Measurements from ENCODE around the gene KLHL2.
"Not testable (repeated sequence)": the region's sequence is repeated elsewhere in the genome, so short reads cannot be mapped to it uniquely, and the experiment has no call there.

Gene KLHL2

GRCh38 chr4:165201806-165202205 lies 5.6 kb upstream of the KLHL2 start:
- DNase-seq, result no peak

GRCh38 chr4:165203541-165204461 lies 3.6 kb upstream of the KLHL2 start:
- DNase-seq, result peak; percentile 40

GRCh38 chr4:165204462-165204830 lies 2.9 kb upstream of the KLHL2 start:
- peak; percentile 58 for DNase-seq

- peak; percentile 5 for DNase-seq
Measured at GRCh38 chr4:165207016-165207430, 338 bp upstream of the KLHL2 start.

- DNase-seq, result peak; percentile 21
Measured at GRCh38 chr4:165208221-165208652, 876 bp downstream of the KLHL2 start.

GRCh38 chr4:165208741-165209388 lies 1.5 kb downstream of the KLHL2 start:
- DNase-seq, result no peak

GRCh38 chr4:165209796-165210195 lies 2.4 kb downstream of the KLHL2 start:
- DNase-seq, result no peak

- DNase-seq, result no peak
Measured at GRCh38 chr4:165210566-165210965, 3.2 kb downstream of the KLHL2 start.

GRCh38 chr4:165212647-165213046 lies 5.3 kb downstream of the KLHL2 start:
- not testable (repeated sequence) for DNase-seq

- not testable (repeated sequence) for DNase-seq
Measured at GRCh38 chr4:165213404-165213803, 6.0 kb downstream of the KLHL2 start.

- not testable (repeated sequence) for DNase-seq
Measured at GRCh38 chr4:165213991-165214709, 6.8 kb downstream of the KLHL2 start.

GRCh38 chr4:165215034-165215751 lies 7.8 kb downstream of the KLHL2 start:
- DNase-seq, result peak; percentile 46

- not testable (repeated sequence) for DNase-seq
Measured at GRCh38 chr4:165215761-165216487, 8.6 kb downstream of the KLHL2 start.

- DNase-seq, result no peak
Measured at GRCh38 chr4:165217325-165217724, 10.0 kb downstream of the KLHL2 start.

GRCh38 chr4:165221306-165221705 lies 13.9 kb downstream of the KLHL2 start:
- not testable (repeated sequence) for DNase-seq

- DNase-seq, result not testable (repeated sequence)
Measured at GRCh38 chr4:165221993-165222650, 14.8 kb downstream of the KLHL2 start.

GRCh38 chr4:165222651-165222994 lies 15.3 kb downstream of the KLHL2 start:
- peak; percentile 76 for DNase-seq

GRCh38 chr4:165227401-165227800 lies 20.0 kb downstream of the KLHL2 start:
- not testable (repeated sequence) for DNase-seq

GRCh38 chr4:165229490-165230200 lies 22.3 kb downstream of the KLHL2 start:
- not testable (repeated sequence) for DNase-seq

GRCh38 chr4:165232623-165233433 lies 25.5 kb downstream of the KLHL2 start:
- DNase-seq, result not testable (repeated sequence)
